Measurements from ENCODE around the gene IGF2BP2. TPM values are rescaled to one million over a fixed set of nuclear protein-coding genes. Genes with fewer than 3 reads are reported as not detected.
A peak's percentile ranks its signal among the peaks of the same experiment; 100 is the strongest.

Gene IGF2BP2
- total RNA-seq, 1 experiment from 2014 or later = 135 TPM

DNA sequence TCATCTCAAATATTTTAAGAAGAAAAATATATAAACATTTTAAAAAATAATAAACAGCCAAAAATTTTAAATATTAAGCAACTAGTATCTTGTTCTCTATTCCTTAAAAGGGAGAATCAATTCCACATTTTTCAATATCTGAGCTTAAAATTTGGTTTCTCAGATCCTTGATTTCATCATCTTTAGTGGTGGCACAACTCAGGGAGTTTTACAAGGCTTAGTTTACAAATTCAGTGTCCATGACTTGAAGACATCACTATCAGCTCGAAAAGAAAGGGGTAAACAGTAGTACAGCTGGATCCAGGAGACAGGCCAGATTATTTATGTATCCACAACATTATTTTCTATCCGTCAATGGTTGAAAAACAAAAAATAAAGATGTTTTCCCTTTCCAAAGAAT lies 11.6 kb downstream of the IGF2BP2 start:
- ChIA-PET POLR2A (interaction anchor here (2.2 kb wide), 1 partner anchor 8 kb away, joined by 11 read pairs; no protein-coding TSS in a partner anchor), RAD21 (ENCODE audit: low non-redundant PET in 1 of 2, low total read pairs in 2 of 2, uncharacterized antibody in 2 of 2, unreplicated experiment in 2 of 2) (no interaction called here), CTCF (no interaction called here)
- TF ChIP-seq ATF3 (IDR thresholded peaks at IDR 0.05) (no peak), RAD21 (IDR thresholded peaks at IDR 0.05; ENCODE audit: low read depth) (no peak), ELF1 (IDR thresholded peaks at IDR 0.05; ENCODE audit: borderline replicate concordance, low read depth) (no peak), TCF7L2 (IDR thresholded peaks at IDR 0.05; ENCODE audit: borderline replicate concordance, extremely low read depth, insufficient read depth, insufficient read length) (no peak), EGR1 (IDR thresholded peaks at IDR 0.05; ENCODE audit: low read depth) (no peak), CEBPB (IDR thresholded peaks at IDR 0.05; ENCODE audit: low read depth) (no peak), ZNF274 (IDR thresholded peaks at IDR 0.05; ENCODE audit: low read depth, low read length) (no peak), JUND (IDR thresholded peaks at IDR 0.05) (no peak)
- TF ChIP-seq, protein P1, sequence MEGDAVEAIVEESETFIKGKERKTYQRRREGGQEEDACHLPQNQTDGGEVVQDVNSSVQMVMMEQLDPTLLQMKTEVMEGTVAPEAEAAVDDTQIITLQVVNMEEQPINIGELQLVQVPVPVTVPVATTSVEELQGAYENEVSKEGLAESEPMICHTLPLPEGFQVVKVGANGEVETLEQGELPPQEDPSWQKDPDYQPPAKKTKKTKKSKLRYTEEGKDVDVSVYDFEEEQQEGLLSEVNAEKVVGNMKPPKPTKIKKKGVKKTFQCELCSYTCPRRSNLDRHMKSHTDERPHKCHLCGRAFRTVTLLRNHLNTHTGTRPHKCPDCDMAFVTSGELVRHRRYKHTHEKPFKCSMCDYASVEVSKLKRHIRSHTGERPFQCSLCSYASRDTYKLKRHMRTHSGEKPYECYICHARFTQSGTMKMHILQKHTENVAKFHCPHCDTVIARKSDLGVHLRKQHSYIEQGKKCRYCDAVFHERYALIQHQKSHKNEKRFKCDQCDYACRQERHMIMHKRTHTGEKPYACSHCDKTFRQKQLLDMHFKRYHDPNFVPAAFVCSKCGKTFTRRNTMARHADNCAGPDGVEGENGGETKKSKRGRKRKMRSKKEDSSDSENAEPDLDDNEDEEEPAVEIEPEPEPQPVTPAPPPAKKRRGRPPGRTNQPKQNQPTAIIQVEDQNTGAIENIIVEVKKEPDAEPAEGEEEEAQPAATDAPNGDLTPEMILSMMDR (IDR thresholded peaks at IDR 0.05 in 2 of 3, conservative IDR thresholded peaks at IDR 0.05 in 1 of 3; ENCODE audit: borderline replicate concordance in 1 of 3, insufficient read depth in 1 of 3, low read depth in 2 of 3, low read length in 2 of 3) = no peak
- Histone ChIP-seq H3K36me3 (ENCODE audit: control insufficient read depth in 1 of 2, insufficient read depth in 2 of 2, low read length in 2 of 2) (0 out of 4 replicates have a peak, but pooled peaks cover 0 to 4% of the 10 kb centered on the region in 2 experiments), H4K20me1 (ENCODE audit: insufficient read depth) (peaks cover 19% of the 10 kb centered on the region; the same call in 1 of the 2 replicates), H3K79me2 (ENCODE audit: insufficient read depth, low read length) (peaks cover 100% of the 10 kb centered on the region), H3K4me1 (ENCODE audit: control insufficient read depth in 1 of 2, insufficient read depth in 2 of 2, low read length in 2 of 2) (peaks cover 17 to 57% of the 10 kb centered on the region in 2 experiments), H3K4me3 (replicated peaks in 1 of 2; ENCODE audit: low read depth in 1 of 2, low read length in 2 of 2) (no peak overlapping the region), H2AFZ (ENCODE audit: low read depth, low read length, poor library complexity, severe bottlenecking) (no peak overlapping the region), H3K4me2 (ENCODE audit: low read length) (peak overlapping the region; percentile 7), H3K9ac (ENCODE audit: low read length) (0 out of 2 replicates have a peak overlapping the region, but pooled peaks have one; percentile 8), H3K27ac (ENCODE audit: low read depth, low read length) (no peak overlapping the region), H3K9me3 (ENCODE audit: control insufficient read depth in 1 of 2, insufficient read depth in 1 of 2, low read depth in 1 of 2, low read length in 2 of 2) (no peaks in the 10 kb centered on the region), H3K9me2 (ENCODE audit: insufficient read depth) (no peaks in the 10 kb centered on the region), H3K27me3 (ENCODE audit: insufficient read depth, low read length) (no peaks in the 10 kb centered on the region)
- no peak for DNase-seq (ENCODE audit: low read depth, low spot score)
- intact Hi-C loops (cut with micrococcal nuclease) = no loop called here
- BruUV-seq (replicated peaks) = no TSS peak
- ATAC-seq = no peak

Measured in HCT116 (cell line).